ENCODE results near the gene DCBLD1.
"Not testable (repeated sequence)": the region's sequence is repeated elsewhere in the genome, so short reads cannot be mapped to it uniquely, and the experiment has no call there.

DCBLD1 gene

DNA sequence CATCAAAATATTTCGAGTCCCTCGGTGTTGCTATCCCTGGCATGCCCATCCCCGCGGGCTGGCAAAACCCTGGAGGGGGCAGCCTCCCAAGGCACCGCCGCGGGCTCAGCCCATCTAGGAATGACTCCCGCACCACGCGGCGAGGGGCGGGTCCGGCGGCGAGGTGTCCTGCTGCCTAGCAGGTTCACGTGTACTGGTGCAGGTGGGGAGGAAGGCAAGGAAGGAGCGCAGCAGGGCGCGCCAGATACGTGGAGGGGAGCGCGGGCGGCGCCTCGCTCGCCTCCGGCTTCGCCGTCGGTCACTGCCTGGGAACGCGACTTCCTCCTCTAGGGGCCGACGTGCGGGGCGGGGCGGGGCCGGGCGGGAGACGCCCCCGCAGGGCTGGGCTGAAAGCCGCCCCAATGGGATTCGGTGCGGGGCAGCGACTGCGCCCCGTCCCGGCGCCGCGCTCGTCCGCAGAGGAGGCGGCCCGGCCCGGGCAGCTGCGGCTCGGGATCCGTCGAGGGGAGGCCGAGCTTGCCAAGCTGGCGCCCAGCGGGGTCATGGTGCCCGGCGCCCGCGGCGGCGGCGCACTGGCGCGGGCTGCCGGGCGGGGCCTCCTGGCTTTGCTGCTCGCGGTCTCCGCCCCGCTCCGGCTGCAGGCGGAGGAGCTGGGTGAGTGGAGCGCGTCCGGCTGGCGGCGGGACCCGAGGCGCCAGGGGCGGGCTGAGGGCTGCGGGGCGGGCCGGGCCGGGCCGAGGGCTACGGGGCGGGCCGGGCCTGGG lies at the start of gene DCBLD1:
TSS of gene DCBLD1 (plus strand) at position 435 of the 764 bp plus-strand sequence. CDS start at position 543, 108 bp downstream.
- no peak for DNase-seq

- DNase-seq = no peak
Observed at GRCh38 chr6:117440706-117441525, 41.6 kb upstream of the DCBLD1 start.

GRCh38 chr6:117441824-117442264 lies 40.6 kb upstream of the DCBLD1 start:
- no peak for DNase-seq

DNA sequence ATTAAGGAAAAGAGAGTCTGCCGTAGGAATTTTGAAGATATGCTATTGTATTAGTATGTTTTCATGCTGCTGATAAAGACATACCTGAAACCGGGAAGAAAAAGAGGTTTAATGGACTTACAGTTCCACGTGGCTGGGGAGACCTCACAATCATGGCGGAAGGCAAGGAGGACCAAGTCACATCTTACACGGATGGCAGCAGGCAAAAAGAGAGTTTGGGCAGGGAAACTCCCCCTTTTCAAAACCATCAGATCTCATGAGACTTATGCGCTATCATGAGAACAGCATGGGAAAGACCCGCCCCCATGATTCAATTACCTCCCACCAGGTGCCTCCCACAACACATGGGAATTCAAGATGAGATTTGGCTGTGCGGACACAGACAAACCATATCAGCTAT lies 40.2 kb upstream of the DCBLD1 start:
- DNase-seq = not testable (repeated sequence)

DNA sequence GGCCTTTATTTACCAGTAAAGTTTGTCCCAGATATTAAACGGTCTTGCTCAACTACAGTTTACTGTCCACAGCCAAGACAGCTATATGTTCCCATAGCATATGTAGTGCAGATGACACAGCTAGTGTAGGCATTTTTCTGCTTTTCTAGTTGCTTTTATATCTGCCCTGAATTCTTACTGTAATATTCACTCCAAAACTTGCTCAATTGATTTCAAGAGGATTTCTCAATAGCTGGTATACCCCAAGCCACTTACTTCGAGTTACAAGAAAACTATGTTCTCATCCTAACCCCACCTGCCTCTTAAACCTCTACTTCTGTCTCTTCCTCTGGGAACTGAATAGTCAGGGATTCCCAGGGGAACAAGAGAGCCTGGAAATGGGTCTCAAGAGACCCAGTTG lies 37.9 kb upstream of the DCBLD1 start:
- no peak for DNase-seq

- no peak for DNase-seq
Observed at GRCh38 chr6:117446861-117447260, 35.6 kb upstream of the DCBLD1 start.

DNA sequence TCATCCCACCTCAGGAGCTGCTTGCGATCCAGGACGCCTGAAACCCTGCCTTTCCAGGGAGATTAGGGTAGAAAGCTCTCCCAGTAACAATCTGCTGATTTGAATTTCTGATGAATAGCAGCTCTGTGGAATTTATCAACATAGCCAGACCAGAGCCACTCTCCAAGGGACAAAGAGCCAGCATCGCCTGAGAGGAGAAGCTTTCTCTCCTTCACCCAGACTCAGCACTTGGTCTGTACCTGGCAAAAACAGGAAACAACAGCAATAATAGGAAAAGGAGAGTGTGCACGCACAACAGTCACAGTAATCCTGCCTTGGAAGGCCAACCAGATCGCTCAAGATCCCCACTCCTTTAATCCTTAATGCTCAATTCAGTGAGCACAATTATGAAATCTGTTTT lies 34.5 kb upstream of the DCBLD1 start:
- DNase-seq = no peak

- DNase-seq = no peak
Observed at GRCh38 chr6:117448732-117449485, 33.6 kb upstream of the DCBLD1 start.

- DNase-seq = peak; percentile 11
Observed at GRCh38 chr6:117449549-117450439, 32.7 kb upstream of the DCBLD1 start.

GRCh38 chr6:117451671-117452070 lies 30.8 kb upstream of the DCBLD1 start:
- DNase-seq = no peak

DNA sequence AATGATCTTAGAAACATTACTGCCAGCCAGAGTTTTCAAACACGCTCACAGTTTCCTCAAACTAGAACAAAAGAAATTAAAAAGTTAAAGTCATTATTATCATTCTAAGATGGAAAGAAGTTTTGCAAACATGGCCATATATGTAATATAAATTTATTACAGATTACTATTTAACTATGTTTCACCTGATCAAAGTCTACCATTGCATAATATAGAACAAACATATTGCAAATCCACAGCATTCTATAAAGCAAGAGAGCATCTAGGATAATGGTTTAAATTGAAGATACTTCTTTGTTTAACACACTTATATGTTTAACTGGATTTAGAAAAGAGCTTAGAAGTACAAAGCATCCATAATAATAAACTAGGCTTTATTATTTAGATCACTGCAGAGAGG lies 26.2 kb upstream of the DCBLD1 start:
- no peak for DNase-seq

- DNase-seq = no peak
Observed at GRCh38 chr6:117456998-117457397, 25.5 kb upstream of the DCBLD1 start.

GRCh38 chr6:117459204-117459944 lies 23.1 kb upstream of the DCBLD1 start:
- no peak for DNase-seq

DNA sequence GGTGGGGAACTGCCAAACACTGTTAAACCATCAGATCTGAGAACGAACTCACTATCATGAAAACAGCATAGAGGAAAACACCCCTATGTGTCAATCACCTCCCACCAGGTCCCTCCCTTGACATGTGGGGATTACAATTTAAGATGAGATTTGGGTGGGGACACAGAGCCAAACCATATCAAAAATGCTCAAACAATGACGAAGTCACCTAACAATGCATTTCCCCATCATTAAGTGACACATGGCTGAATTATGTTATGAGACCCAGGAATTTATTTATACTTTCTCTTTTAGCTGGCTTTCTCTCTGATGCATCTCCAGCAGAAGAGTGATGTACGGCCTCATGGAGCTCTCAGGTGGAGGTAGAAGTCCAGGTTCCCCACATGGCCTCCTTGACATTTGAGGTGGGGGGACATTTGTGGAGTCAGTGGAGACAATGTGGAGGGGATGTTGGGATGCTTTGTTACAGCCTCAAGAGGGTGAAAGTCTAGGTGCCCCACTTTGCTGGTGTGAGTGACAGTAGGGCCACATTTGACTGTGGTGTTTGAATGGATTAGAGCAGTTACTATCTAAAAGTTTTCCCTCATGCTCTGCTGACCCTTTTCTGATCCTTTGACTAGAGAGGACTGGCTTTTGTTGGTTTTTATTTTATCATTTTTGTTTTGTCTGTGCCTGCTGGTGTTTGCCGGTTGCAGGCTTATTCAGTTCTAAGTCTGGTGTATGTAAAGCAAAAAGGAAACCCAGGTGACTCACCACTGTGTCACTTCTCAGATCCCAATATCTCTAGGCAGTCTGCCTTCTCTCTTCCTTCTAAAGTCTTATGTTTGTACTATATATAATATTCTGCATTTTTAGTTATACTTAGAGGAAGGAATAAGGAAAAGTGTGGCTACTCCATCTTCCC lies 18.5 kb upstream of the DCBLD1 start:
- DNase-seq = no peak

DNA sequence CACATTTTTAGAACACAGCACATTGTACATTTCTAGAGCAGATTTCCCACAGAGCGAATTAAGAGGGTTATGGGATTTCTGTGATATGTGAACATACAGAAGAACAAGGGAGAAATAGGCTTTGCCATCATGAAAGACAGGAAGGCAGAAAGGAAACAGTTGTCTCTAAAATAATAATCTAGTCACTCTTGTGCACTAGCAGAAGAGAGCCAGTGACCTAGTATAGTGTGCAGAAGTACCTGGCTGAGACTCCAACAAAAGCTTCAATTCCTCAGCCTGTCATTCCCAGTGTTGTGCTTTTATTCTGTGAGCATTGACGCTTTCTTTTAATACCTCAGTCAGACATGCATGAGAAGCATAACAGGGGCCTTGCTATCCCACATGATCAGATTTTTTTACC lies 17.8 kb upstream of the DCBLD1 start:
- DNase-seq = no peak

DNA sequence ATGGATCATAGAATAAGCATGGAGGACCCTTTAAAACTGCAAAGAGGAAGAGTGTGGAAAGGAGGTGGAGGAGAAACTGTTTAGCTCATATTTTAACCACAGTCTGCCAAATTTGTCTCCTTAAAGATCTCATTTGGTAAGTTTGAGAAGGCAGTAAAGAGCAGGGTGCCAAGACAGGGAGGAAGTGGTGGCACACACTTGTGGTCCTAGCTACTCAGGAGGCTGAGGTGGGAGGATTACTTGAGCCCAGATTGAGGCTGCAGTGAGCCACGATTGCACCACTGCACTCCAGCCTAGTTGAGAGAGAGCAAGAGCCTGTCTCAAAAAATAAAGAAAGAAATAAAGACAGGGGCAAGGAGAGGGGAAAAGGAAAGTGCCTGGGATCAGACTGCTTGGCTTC lies 16.8 kb upstream of the DCBLD1 start:
- no peak for DNase-seq

DNA sequence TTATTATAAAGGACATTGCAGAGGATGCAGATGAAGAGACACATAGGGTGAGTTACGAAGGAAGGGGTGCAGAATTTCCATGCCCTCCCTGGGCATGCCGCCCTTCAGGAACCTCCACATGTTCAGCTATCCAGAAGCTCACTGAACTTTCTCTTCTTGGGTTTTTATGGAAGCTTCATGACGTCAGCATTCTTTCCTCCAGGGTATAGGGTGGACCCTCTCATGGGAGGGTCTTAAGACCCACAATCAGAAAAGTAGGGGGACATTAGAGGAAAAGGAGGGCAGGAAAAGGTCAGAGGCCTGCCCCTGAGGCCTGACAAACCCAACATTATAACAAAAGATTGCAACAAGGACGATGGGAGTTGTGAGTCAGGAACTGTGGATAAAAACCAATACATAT lies 14.6 kb upstream of the DCBLD1 start:
- no peak for DNase-seq

- not testable (repeated sequence) for DNase-seq
Observed at GRCh38 chr6:117468527-117468926, 13.9 kb upstream of the DCBLD1 start.

DNA sequence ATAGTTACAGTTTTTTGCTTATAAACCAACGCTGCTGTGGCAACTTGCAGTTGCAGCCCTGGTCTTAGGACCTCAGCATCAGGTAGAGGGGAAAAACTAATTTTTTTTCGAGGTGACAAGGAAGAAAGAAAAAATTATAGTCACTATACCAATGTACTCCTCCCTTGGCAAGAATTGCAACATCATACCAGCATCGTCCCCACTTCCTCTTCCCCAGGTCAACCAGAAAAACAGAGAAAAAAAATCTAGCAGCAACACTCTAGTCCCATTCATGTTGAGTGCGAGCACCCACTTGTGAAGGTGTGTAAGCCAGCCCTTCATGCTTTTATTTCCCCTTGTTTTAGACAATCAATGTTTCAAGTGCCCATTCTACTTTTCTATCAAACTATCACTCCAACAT lies 13.1 kb upstream of the DCBLD1 start:
- DNase-seq = no peak

DNA sequence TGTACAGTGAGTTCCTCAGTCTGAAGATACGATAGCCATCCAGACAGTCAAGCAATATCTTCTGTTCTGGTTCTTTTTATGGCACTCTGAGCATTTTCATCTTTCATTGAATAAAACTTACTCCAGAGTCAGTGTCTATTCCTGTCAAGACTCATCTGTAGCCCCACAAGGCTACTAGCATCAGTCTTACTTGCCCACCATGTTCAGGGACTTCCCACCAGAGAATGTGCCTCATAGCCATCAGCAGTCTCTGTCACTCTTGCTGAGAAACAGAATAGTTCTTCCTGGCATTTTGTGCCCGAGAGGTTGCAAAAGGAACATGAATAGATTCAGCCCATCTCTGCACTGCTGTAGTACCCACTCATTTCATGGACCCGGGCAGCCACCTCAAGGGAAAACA lies 12.7 kb upstream of the DCBLD1 start:
- no peak for DNase-seq

DNA sequence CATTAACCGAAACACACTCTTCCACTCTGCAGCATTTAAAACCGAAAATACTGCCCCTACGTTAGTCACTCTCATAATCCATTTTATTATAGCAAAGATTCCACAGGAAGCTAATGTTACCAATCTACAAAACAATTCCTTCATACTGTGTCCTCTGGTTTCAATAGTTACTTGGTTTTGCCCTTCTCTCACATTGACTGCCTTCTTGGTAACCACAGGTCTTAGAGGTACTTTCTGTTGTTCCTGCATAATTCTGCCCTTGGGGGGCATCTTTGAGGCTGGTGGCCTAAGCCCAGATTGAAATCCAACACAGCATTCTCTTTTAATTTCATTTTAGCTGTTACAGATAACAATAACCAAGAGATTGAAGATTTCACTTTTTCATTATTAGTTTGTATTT lies 9.8 kb upstream of the DCBLD1 start:
- DNase-seq = no peak
